ENCODE results near the gene GABBR2. TPM values are rescaled to one million over a fixed set of nuclear protein-coding genes. Genes with fewer than 3 reads are reported as not detected.

GABBR2 gene
- total RNA-seq, 1 donor from 2014 or later = 0.84 TPM

GRCh38 chr9:98547606-98548005, 161.1 kb downstream of the GABBR2 start:
- H3K4me1 ChIP-seq = no peaks in the 10 kb centered on the region
- no peak for TF ChIP-seq CTCF (IDR thresholded peaks at IDR 0.05)
- no peaks in the 10 kb centered on the region for H3K9me3 ChIP-seq
- H3K27ac ChIP-seq = no peak overlapping the region
- no peaks in the 10 kb centered on the region for H3K36me3 ChIP-seq
- H3K27me3 ChIP-seq = no peaks in the 10 kb centered on the region
- DNase-seq = no peak
- H3K4me3 ChIP-seq = no peak overlapping the region
- peak; percentile 63 for ATAC-seq
- intact Hi-C loops (cut with DNase I) = no loop called here

GRCh38 chr9:98545021-98545420, 163.7 kb downstream of the GABBR2 start:
- H3K27ac ChIP-seq = no peak overlapping the region
- H3K36me3 ChIP-seq = no peaks in the 10 kb centered on the region
- H3K4me3 ChIP-seq = no peak overlapping the region
- no peaks in the 10 kb centered on the region for H3K27me3 ChIP-seq
- H3K9me3 ChIP-seq = no peaks in the 10 kb centered on the region
- DNase-seq (no peak), ATAC-seq (no peak)
- no peak for TF ChIP-seq CTCF (IDR thresholded peaks at IDR 0.05)
- no peaks in the 10 kb centered on the region for H3K4me1 ChIP-seq
- intact Hi-C loops (cut with DNase I) = no loop called here

GRCh38 chr9:98541684-98542230, 167.0 kb downstream of the GABBR2 start:
- no peak overlapping the region for H3K4me3 ChIP-seq
- H3K27me3 ChIP-seq = no peaks in the 10 kb centered on the region
- H3K4me1 ChIP-seq = no peaks in the 10 kb centered on the region
- ATAC-seq (no peak), DNase-seq (no peak)
- no peaks in the 10 kb centered on the region for H3K9me3 ChIP-seq
- H3K27ac ChIP-seq = no peak overlapping the region
- H3K36me3 ChIP-seq = no peaks in the 10 kb centered on the region
- intact Hi-C loops (cut with DNase I) = no loop called here
- TF ChIP-seq CTCF (IDR thresholded peaks at IDR 0.05) = no peak

- no peaks in the 10 kb centered on the region for H3K4me1 ChIP-seq
- no peaks in the 10 kb centered on the region for H3K9me3 ChIP-seq
- DNase-seq (no peak), ATAC-seq (no peak)
- no peaks in the 10 kb centered on the region for H3K27me3 ChIP-seq
- H3K27ac ChIP-seq = no peak overlapping the region
- TF ChIP-seq CTCF (IDR thresholded peaks at IDR 0.05) = no peak
- H3K36me3 ChIP-seq = no peaks in the 10 kb centered on the region
- H3K4me3 ChIP-seq = no peak overlapping the region
- intact Hi-C loops (cut with DNase I) = no loop called here
Measured at GRCh38 chr9:98540476-98540875, 168.3 kb downstream of the GABBR2 start.

GRCh38 chr9:98539954-98540353, 168.8 kb downstream of the GABBR2 start:
- no peaks in the 10 kb centered on the region for H3K27me3 ChIP-seq
- intact Hi-C loops (cut with DNase I) = no loop called here
- H3K4me3 ChIP-seq = no peak overlapping the region
- H3K36me3 ChIP-seq = no peaks in the 10 kb centered on the region
- H3K27ac ChIP-seq = no peak overlapping the region
- H3K9me3 ChIP-seq = no peaks in the 10 kb centered on the region
- no peaks in the 10 kb centered on the region for H3K4me1 ChIP-seq
- ATAC-seq = no peak
- TF ChIP-seq CTCF (IDR thresholded peaks at IDR 0.05) = no peak
- DNase-seq = no peak

GRCh38 chr9:98538626-98539031, 170.1 kb downstream of the GABBR2 start:
- H3K36me3 ChIP-seq = no peaks in the 10 kb centered on the region
- intact Hi-C loops (cut with DNase I) = no loop called here
- no peaks in the 10 kb centered on the region for H3K9me3 ChIP-seq
- DNase-seq (peak; percentile 81), ATAC-seq (peak; percentile 77)
- no peaks in the 10 kb centered on the region for H3K4me1 ChIP-seq
- no peak for TF ChIP-seq CTCF (IDR thresholded peaks at IDR 0.05)
- no peaks in the 10 kb centered on the region for H3K27me3 ChIP-seq
- H3K4me3 ChIP-seq = no peak overlapping the region
- H3K27ac ChIP-seq = no peak overlapping the region
